ENCODE results near the gene CLTB.

- TF ChIP-seq CTCF (IDR thresholded peaks at IDR 0.05) (peak; percentile 97), ZFX (IDR thresholded peaks at IDR 0.05; ENCODE audit: borderline replicate concordance) (no peak)
These were observed at the start of gene CLTB for GRCh38 chr5:176415952-176416924.
